ENCODE measurements around the gene RPS13. TPM values are rescaled to one million over a fixed set of nuclear protein-coding genes. Genes with fewer than 3 reads are reported as not detected.
A peak's percentile ranks its signal among the peaks of the same experiment; 100 is the strongest.
"Not testable (repeated sequence)": the region's sequence is repeated elsewhere in the genome, so short reads cannot be mapped to it uniquely, and the experiment has no call there.

RPS13 gene
- 1,890 and 2,739 TPM in 2 replicates for total RNA-seq (2014; rRNA removed; shearing (Covaris generic); ENCODE audit: low replicate concordance)

GRCh38 chr11:17077520-17078401, at the start of gene RPS13:
Gene RPS13 (minus strand): TSS chr11:17077667. CDS start chr11:17077641, 26 bp downstream.
- DNase-seq = peak; percentile 99
- peaks cover 25% of the 10 kb centered on the region for H3K4me1 ChIP-seq (ENCODE audit: low read length)

GRCh38 chr11:17121981-17122380, 44.5 kb upstream of the RPS13 start:
- no peak overlapping the region for H3K4me2 ChIP-seq (ENCODE audit: low read depth, low read length, poor library complexity, severe bottlenecking)
- no peak for DNase-seq
- peaks cover 38% of the 10 kb centered on the region; the same call in 1 of the 2 replicates for H3K36me3 ChIP-seq (ENCODE audit: insufficient read depth, low read length)
- H3K9ac ChIP-seq (ENCODE audit: low read length) = no peak overlapping the region
- no peak overlapping the region for H3K27ac ChIP-seq (ENCODE audit: low read length)
- H3K79me2 ChIP-seq (ENCODE audit: low read length) = no peaks in the 10 kb centered on the region
- no peaks in the 10 kb centered on the region for H3K4me1 ChIP-seq (ENCODE audit: low read length)
- H2AFZ ChIP-seq (ENCODE audit: low read length) = no peak overlapping the region
- H3K9me3 ChIP-seq (ENCODE audit: low read length) = no peaks in the 10 kb centered on the region
- H3K9me2 ChIP-seq (replicated peaks; ENCODE audit: insufficient read depth, low read length) = no peaks in the 10 kb centered on the region
- no peaks in the 10 kb centered on the region for H3K27me3 ChIP-seq (ENCODE audit: low read length)
- H4K20me1 ChIP-seq (ENCODE audit: insufficient read depth, low read depth, low read length) = no peaks in the 10 kb centered on the region
- no peak overlapping the region for H3K4me3 ChIP-seq (ENCODE audit: low read length)

More at GRCh38 chr11:17077520-17078401, at the start of gene RPS13:
- Histone ChIP-seq H3K9me3 (ENCODE audit: low read length) (no peaks in the 10 kb centered on the region), H3K27ac (ENCODE audit: low read length) (peak within 1 kb of the TSS; percentile 78), H3K79me2 (ENCODE audit: low read length) (peaks cover 38% of the 10 kb centered on the region), H3K4me3 (ENCODE audit: low read length) (peak within 1 kb of the TSS; percentile 85), H3K4me2 (ENCODE audit: low read depth, low read length, poor library complexity, severe bottlenecking) (peak within 1 kb of the TSS; percentile 95), H3K9ac (ENCODE audit: low read length) (peak within 1 kb of the TSS; percentile 98), H4K20me1 (ENCODE audit: insufficient read depth, low read depth, low read length) (peaks cover 11% of the 10 kb centered on the region; the same call in 1 of the 2 replicates), H3K27me3 (ENCODE audit: low read length) (no peaks in the 10 kb centered on the region), H3K9me2 (replicated peaks; ENCODE audit: insufficient read depth, low read length) (no peaks in the 10 kb centered on the region), H3K36me3 (ENCODE audit: insufficient read depth, low read length) (peaks cover 37% of the 10 kb centered on the region), H2AFZ (ENCODE audit: low read length) (peak within 1 kb of the TSS; percentile 86)

GRCh38 chr11:17117262-17117661, 39.8 kb upstream of the RPS13 start:
- Histone ChIP-seq H3K4me3 (ENCODE audit: low read length) (no peak overlapping the region), H3K36me3 (ENCODE audit: insufficient read depth, low read length) (peaks cover 39% of the 10 kb centered on the region; the same call in 1 of the 2 replicates)

GRCh38 chr11:17116117-17116516, 38.6 kb upstream of the RPS13 start:
- no peak overlapping the region for H3K9ac ChIP-seq (ENCODE audit: low read length)
- no peaks in the 10 kb centered on the region for H4K20me1 ChIP-seq (ENCODE audit: insufficient read depth, low read depth, low read length)
- H3K9me2 ChIP-seq (replicated peaks; ENCODE audit: insufficient read depth, low read length) = no peaks in the 10 kb centered on the region
- H2AFZ ChIP-seq (ENCODE audit: low read length) = no peak overlapping the region
- no peak overlapping the region for H3K4me2 ChIP-seq (ENCODE audit: low read depth, low read length, poor library complexity, severe bottlenecking)
- no peaks in the 10 kb centered on the region for H3K27me3 ChIP-seq (ENCODE audit: low read length)
- H3K9me3 ChIP-seq (ENCODE audit: low read length) = no peaks in the 10 kb centered on the region
- H3K27ac ChIP-seq (ENCODE audit: low read length) = no peak overlapping the region
- peaks cover 32% of the 10 kb centered on the region; the same call in 1 of the 2 replicates for H3K36me3 ChIP-seq (ENCODE audit: insufficient read depth, low read length)
- no peak for DNase-seq
- no peak overlapping the region for H3K4me3 ChIP-seq (ENCODE audit: low read length)
- no peaks in the 10 kb centered on the region for H3K79me2 ChIP-seq (ENCODE audit: low read length)
- H3K4me1 ChIP-seq (ENCODE audit: low read length) = no peaks in the 10 kb centered on the region

More at GRCh38 chr11:17117262-17117661, 39.8 kb upstream of the RPS13 start:
- no peak for DNase-seq
- Histone ChIP-seq H3K4me1 (ENCODE audit: low read length) (no peaks in the 10 kb centered on the region), H3K9ac (ENCODE audit: low read length) (no peak overlapping the region), H2AFZ (ENCODE audit: low read length) (no peak overlapping the region), H3K27me3 (ENCODE audit: low read length) (no peaks in the 10 kb centered on the region), H4K20me1 (ENCODE audit: insufficient read depth, low read depth, low read length) (no peaks in the 10 kb centered on the region), H3K9me3 (ENCODE audit: low read length) (no peaks in the 10 kb centered on the region), H3K79me2 (ENCODE audit: low read length) (no peaks in the 10 kb centered on the region), H3K9me2 (replicated peaks; ENCODE audit: insufficient read depth, low read length) (no peaks in the 10 kb centered on the region), H3K27ac (ENCODE audit: low read length) (no peak overlapping the region), H3K4me2 (ENCODE audit: low read depth, low read length, poor library complexity, severe bottlenecking) (no peak overlapping the region)

- H4K20me1 ChIP-seq (ENCODE audit: insufficient read depth, low read depth, low read length); H3K9me3 ChIP-seq (ENCODE audit: low read length); H3K79me2 ChIP-seq (ENCODE audit: low read length); H3K9me2 ChIP-seq (replicated peaks; ENCODE audit: insufficient read depth, low read length); H3K27ac ChIP-seq (ENCODE audit: low read length); H3K9ac ChIP-seq (ENCODE audit: low read length); H2AFZ ChIP-seq (ENCODE audit: low read length); H3K27me3 ChIP-seq (ENCODE audit: low read length); DNase-seq; H3K4me2 ChIP-seq (ENCODE audit: low read depth, low read length, poor library complexity, severe bottlenecking); H3K4me3 ChIP-seq (ENCODE audit: low read length); H3K4me1 ChIP-seq (ENCODE audit: low read length): not testable (repeated sequence)
- peaks cover 35% of the 10 kb centered on the region; the same call in 1 of the 2 replicates for H3K36me3 ChIP-seq (ENCODE audit: insufficient read depth, low read length)
Observed at GRCh38 chr11:17107745-17108144, 30.3 kb upstream of the RPS13 start.

GRCh38 chr11:17105404-17106040, 28.1 kb upstream of the RPS13 start:
- not testable (repeated sequence) for H3K4me2 ChIP-seq (ENCODE audit: low read depth, low read length, poor library complexity, severe bottlenecking); H3K27me3 ChIP-seq (ENCODE audit: low read length); H3K4me1 ChIP-seq (ENCODE audit: low read length); H3K4me3 ChIP-seq (ENCODE audit: low read length); H2AFZ ChIP-seq (ENCODE audit: low read length); H3K9me2 ChIP-seq (replicated peaks; ENCODE audit: insufficient read depth, low read length); H4K20me1 ChIP-seq (ENCODE audit: insufficient read depth, low read depth, low read length); H3K9ac ChIP-seq (ENCODE audit: low read length); H3K9me3 ChIP-seq (ENCODE audit: low read length); H3K79me2 ChIP-seq (ENCODE audit: low read length); DNase-seq; H3K27ac ChIP-seq (ENCODE audit: low read length)
- H3K36me3 ChIP-seq (ENCODE audit: insufficient read depth, low read length) = peaks cover 37% of the 10 kb centered on the region; the same call in 1 of the 2 replicates

GRCh38 chr11:17102462-17102861, 25.0 kb upstream of the RPS13 start:
- Histone ChIP-seq H3K4me2 (ENCODE audit: low read depth, low read length, poor library complexity, severe bottlenecking) (no peak overlapping the region), H2AFZ (ENCODE audit: low read length) (no peak overlapping the region), H3K9me2 (replicated peaks; ENCODE audit: insufficient read depth, low read length) (no peaks in the 10 kb centered on the region), H3K36me3 (ENCODE audit: insufficient read depth, low read length) (peaks cover 42% of the 10 kb centered on the region), H4K20me1 (ENCODE audit: insufficient read depth, low read depth, low read length) (no peaks in the 10 kb centered on the region), H3K79me2 (ENCODE audit: low read length) (no peaks in the 10 kb centered on the region), H3K9ac (ENCODE audit: low read length) (no peak overlapping the region), H3K4me3 (ENCODE audit: low read length) (no peak overlapping the region), H3K9me3 (ENCODE audit: low read length) (no peaks in the 10 kb centered on the region), H3K4me1 (ENCODE audit: low read length) (no peaks in the 10 kb centered on the region), H3K27ac (ENCODE audit: low read length) (no peak overlapping the region), H3K27me3 (ENCODE audit: low read length) (no peaks in the 10 kb centered on the region)
- no peak for DNase-seq

- H3K36me3 ChIP-seq (ENCODE audit: insufficient read depth, low read length) = peaks cover 36% of the 10 kb centered on the region
- no peak overlapping the region for H3K27ac ChIP-seq (ENCODE audit: low read length)
- no peaks in the 10 kb centered on the region for H3K4me1 ChIP-seq (ENCODE audit: low read length)
- H3K4me2 ChIP-seq (ENCODE audit: low read depth, low read length, poor library complexity, severe bottlenecking) = no peak overlapping the region
- no peaks in the 10 kb centered on the region for H3K27me3 ChIP-seq (ENCODE audit: low read length)
- H3K4me3 ChIP-seq (ENCODE audit: low read length) = no peak overlapping the region
- no peaks in the 10 kb centered on the region for H3K79me2 ChIP-seq (ENCODE audit: low read length)
- DNase-seq = no peak
- no peaks in the 10 kb centered on the region for H3K9me3 ChIP-seq (ENCODE audit: low read length)
- H2AFZ ChIP-seq (ENCODE audit: low read length) = no peak overlapping the region
- H3K9ac ChIP-seq (ENCODE audit: low read length) = no peak overlapping the region
- no peaks in the 10 kb centered on the region for H4K20me1 ChIP-seq (ENCODE audit: insufficient read depth, low read depth, low read length)
- H3K9me2 ChIP-seq (replicated peaks; ENCODE audit: insufficient read depth, low read length) = no peaks in the 10 kb centered on the region
Observed at GRCh38 chr11:17098658-17099057, 21.2 kb upstream of the RPS13 start.
